ENCODE measurements around the gene CEP250.
"Not testable (repeated sequence)": the region's sequence is repeated elsewhere in the genome, so short reads cannot be mapped to it uniquely, and the experiment has no call there.

Gene CEP250

GRCh38 chr20:35454881-35455609, at the start of gene CEP250:
Gene CEP250, plus strand, starts transcription at chr20:35455598. Its CDS starts 6,770 bp downstream, at chr20:35462368.
- peak; percentile 84 for DNase-seq (ENCODE audit: low read depth)

- no peak for DNase-seq (ENCODE audit: low read depth)
These were observed 49.6 kb upstream of the CEP250 start for GRCh38 chr20:35405775-35406174.

- no peak for DNase-seq (ENCODE audit: low read depth)
These were observed 47.1 kb upstream of the CEP250 start for GRCh38 chr20:35408270-35408669.

- no peak for DNase-seq (ENCODE audit: low read depth)
These were observed 45.9 kb upstream of the CEP250 start for GRCh38 chr20:35409542-35409941.

- no peak for DNase-seq (ENCODE audit: low read depth)
These were observed 44.8 kb upstream of the CEP250 start for GRCh38 chr20:35410613-35411012.

- DNase-seq (ENCODE audit: low read depth): no peak
These were observed 34.1 kb upstream of the CEP250 start for GRCh38 chr20:35421322-35421721.

GRCh38 chr20:35431621-35432429, 23.6 kb upstream of the CEP250 start:
- no peak for DNase-seq (ENCODE audit: low read depth)

GRCh38 chr20:35432430-35432735, 23.0 kb upstream of the CEP250 start:
- DNase-seq (ENCODE audit: low read depth): no peak

GRCh38 chr20:35433337-35433736, 22.1 kb upstream of the CEP250 start:
- no peak for DNase-seq (ENCODE audit: low read depth)

- no peak for DNase-seq (ENCODE audit: low read depth)
These were observed 21.1 kb upstream of the CEP250 start for GRCh38 chr20:35434085-35435005.

GRCh38 chr20:35436177-35436573, 19.2 kb upstream of the CEP250 start:
- DNase-seq (ENCODE audit: low read depth): no peak

- no peak for DNase-seq (ENCODE audit: low read depth)
These were observed 17.8 kb upstream of the CEP250 start for GRCh38 chr20:35437599-35437998.

- DNase-seq (ENCODE audit: low read depth): no peak
These were observed 12.4 kb upstream of the CEP250 start for GRCh38 chr20:35443003-35443402.

- DNase-seq (ENCODE audit: low read depth): no peak
These were observed 11.2 kb upstream of the CEP250 start for GRCh38 chr20:35444226-35444625.

- no peak for DNase-seq (ENCODE audit: low read depth)
These were observed 8.9 kb upstream of the CEP250 start for GRCh38 chr20:35446356-35447078.

GRCh38 chr20:35447082-35447789, 8.2 kb upstream of the CEP250 start:
- DNase-seq (ENCODE audit: low read depth): peak; percentile 93

- DNase-seq (ENCODE audit: low read depth): no peak
These were observed 6.5 kb upstream of the CEP250 start for GRCh38 chr20:35448788-35449373.

- not testable (repeated sequence) for DNase-seq (ENCODE audit: low read depth)
These were observed 5.5 kb upstream of the CEP250 start for GRCh38 chr20:35449855-35450254.

- no peak for DNase-seq (ENCODE audit: low read depth)
These were observed 4.1 kb upstream of the CEP250 start for GRCh38 chr20:35451295-35451694.

GRCh38 chr20:35453647-35454046, 1.8 kb upstream of the CEP250 start:
- DNase-seq (ENCODE audit: low read depth): no peak

- DNase-seq (ENCODE audit: low read depth): not testable (repeated sequence)
These were observed 1.3 kb downstream of the CEP250 start for GRCh38 chr20:35456700-35457099.

Data from stimulated activated CD8-positive, alpha-beta memory T cell treated with anti-CD3 and anti-CD28 coated beads, Interleukin-7, amount 100 ng/mL, for 24 hours (primary cell).